Heart right ventricle (tissue), 16 donors: ENCODE results near the gene FAIM2. TPM values are rescaled to one million over a fixed set of nuclear protein-coding genes. Genes with fewer than 3 reads are reported as not detected.
A peak's percentile ranks its signal among the peaks of the same experiment; 100 is the strongest.

Experiments
- ATAC-seq, 8 donors: fragments of 200-7000 bp; cut with Tn5 transposase; one replicate each; pipeline ENCODE4 v1.9.1; 2020; ENCODE audit warnings: mild to moderate bottlenecking in 8 of 8, moderate library complexity in 8 of 8, moderate number of reproducible peaks in 1 of 8
- DNase-seq, 2 donors: peaks; one replicate each; pipeline ENCODE4 v3.0.0-alpha.2; 2020
- H3K27ac ChIP-seq, 10 donors: fragments of 200-600 bp; sonication (generic) in 2 of 10; one replicate each; pipeline versions ENCODE4 v1.5.0 to v1.8.0; 2020 to 2022; ENCODE audit warnings: mild to moderate bottlenecking in 3 of 10
- H3K27me3 ChIP-seq, 7 donors: fragments of 200-600 bp; one replicate each; pipeline ENCODE4 v1.8.0; 2021 to 2022; ENCODE audit warnings: mild to moderate bottlenecking in 2 of 7
- H3K36me3 ChIP-seq, 9 donors: fragments of 200-600 bp; sonication (generic) in 1 of 9; one replicate each; pipeline versions ENCODE4 v1.5.0 to v1.8.0; 2020 to 2022; ENCODE audit warnings: mild to moderate bottlenecking in 2 of 9
- H3K4me1 ChIP-seq, 9 donors: fragments of 200-600 bp; sonication (generic) in 1 of 9; one replicate each; pipeline versions ENCODE4 v1.5.0 to v1.8.0; 2020 to 2022; ENCODE audit warnings: mild to moderate bottlenecking in 4 of 9
- H3K4me3 ChIP-seq, 10 donors: fragments of 200-600 bp; sonication (generic) in 2 of 10; one replicate each; pipeline versions ENCODE4 v1.5.0 to v1.8.0; 2020 to 2022; ENCODE audit warnings: mild to moderate bottlenecking in 7 of 10, moderate library complexity in 2 of 10
- H3K9me3 ChIP-seq, 11 donors: fragments of 200-600 bp in 10 of 11; sonication (generic) in 2 of 11; one replicate each; pipeline versions ENCODE4 v1.5.0 to v1.8.0; 2013 to 2022; ENCODE audit warnings: mild to moderate bottlenecking in 2 of 11, control low read depth in 1 of 11, moderate library complexity in 1 of 11
- WGBS, 2 donors: extraction: QIAGEN DNeasy Blood & Tissue Kit; methylation state at CpG; one replicate each; pipeline ENCODE4 v1.1.7; 2013; ENCODE audit warnings: inconsistent platforms in 1 of 2; 5-methylcytosine and 5-hydroxymethylcytosine counted together
- intact Hi-C, 10 donors: fragments of 100-400 bp; cut with DNase I; formaldehyde crosslinking; loops; one replicate each; pipeline versions ENCODE4 v1.11.1 to v1.14.2; 2022
- polyA plus RNA-seq, 2 donors: library from polyadenylated mRNA; stranded (reverse); fragments of 200-250 nt; gene quantifications; one replicate each; pipeline ENCODE4 v1.2.3, GENCODE V29; 2013
- total RNA-seq, 10 donors: library from RNA; stranded (reverse); fragmentation: NEBNext Ultra II Directional in 3 of 10; extraction: Animal tissue kit (Norgen Biotek cat#: 25700) in 3 of 10; gene quantifications; one replicate each; pipeline versions ENCODE4 v1.2.1 to v1.2.4, GENCODE V29; 2021 to 2023
- TF ChIP-seq, protein P1 (sequence below), 9 donors: fragments of 200-600 bp; sonication (generic) in 2 of 9; IDR thresholded peaks; one replicate each; pipeline versions ENCODE4 v1.5.0 to v1.8.0; 2021 to 2022; ENCODE audit warnings: antibody characterized with exemption in 9 of 9, mild to moderate bottlenecking in 5 of 9, moderate library complexity in 1 of 9
- donor health status: Arrhythmogenic right ventricular cardiomyopathy.
- donor health status: ischemic (EF 13 %, LVEDD 7.1; RV severe dilation, severe dysfunction).
- donor health status: healthy with polysubstance abuse.
- donor health status: DM: no; HTN: yes; CAD: no.
- donor health status: DM: no; HTN: no; CAD: no.
- donor health status: ischemic (EF 25% LVEDD 6.9; RV normal size, moderate dysfunction).
- donor health status: ischemic (EF 25% LVEDD 5.7; RV mildly dilated, moderate dysfunction).
- donor health status: healthy.
- donor health status: DM: yes; HTN: yes; CAD: no.
- donor health status: Ischemic cardiomyopathy.
- donor health status: ischemic (EF 35%, LVEDD 5.7; RV mildly dilated, moderate dysfunction).
- donor health status: nonischemic (EF 11% LVEDD 7.7; RV severe dilation, severe dysfunction).
- donor health status: DM: yes; HTN: yes; CAD: no.
- donor health status: PGD.
- donor health status: ischemic (EF 29% LVEDD 5.4; RV normal size, mild dysfunction).
- donor health status: nonischemic (EF 23%, LVEDD 6.1; RV moderate dilation, normal function).

The FAIM2 gene
- total and polyA plus RNA-seq, 12 donors: 1.2 to 15.0 (median 3.5) TPM

DNA sequence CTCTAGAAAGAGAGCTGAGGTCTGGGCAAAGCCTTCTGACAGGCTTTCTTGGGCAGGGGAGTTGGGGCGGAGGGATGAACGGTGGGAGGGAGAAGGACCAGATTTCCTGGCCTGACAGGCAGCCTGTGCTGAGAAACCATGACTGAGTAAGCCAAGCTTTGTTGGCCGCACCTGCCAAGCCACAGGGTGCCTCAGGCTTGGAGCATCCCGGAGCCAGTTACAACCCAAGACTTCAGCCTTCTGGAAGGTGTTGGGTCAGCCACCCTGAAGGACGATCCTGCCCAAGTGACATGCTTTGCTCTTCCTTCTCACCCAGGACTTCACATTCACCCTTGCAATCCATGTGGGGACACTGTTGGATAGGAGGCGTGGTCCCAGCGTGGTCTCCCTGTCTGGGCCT lies 25.9 kb upstream of the FAIM2 start:
- H3K27ac ChIP-seq: no peak overlapping the region
- TF ChIP-seq, protein P1, sequence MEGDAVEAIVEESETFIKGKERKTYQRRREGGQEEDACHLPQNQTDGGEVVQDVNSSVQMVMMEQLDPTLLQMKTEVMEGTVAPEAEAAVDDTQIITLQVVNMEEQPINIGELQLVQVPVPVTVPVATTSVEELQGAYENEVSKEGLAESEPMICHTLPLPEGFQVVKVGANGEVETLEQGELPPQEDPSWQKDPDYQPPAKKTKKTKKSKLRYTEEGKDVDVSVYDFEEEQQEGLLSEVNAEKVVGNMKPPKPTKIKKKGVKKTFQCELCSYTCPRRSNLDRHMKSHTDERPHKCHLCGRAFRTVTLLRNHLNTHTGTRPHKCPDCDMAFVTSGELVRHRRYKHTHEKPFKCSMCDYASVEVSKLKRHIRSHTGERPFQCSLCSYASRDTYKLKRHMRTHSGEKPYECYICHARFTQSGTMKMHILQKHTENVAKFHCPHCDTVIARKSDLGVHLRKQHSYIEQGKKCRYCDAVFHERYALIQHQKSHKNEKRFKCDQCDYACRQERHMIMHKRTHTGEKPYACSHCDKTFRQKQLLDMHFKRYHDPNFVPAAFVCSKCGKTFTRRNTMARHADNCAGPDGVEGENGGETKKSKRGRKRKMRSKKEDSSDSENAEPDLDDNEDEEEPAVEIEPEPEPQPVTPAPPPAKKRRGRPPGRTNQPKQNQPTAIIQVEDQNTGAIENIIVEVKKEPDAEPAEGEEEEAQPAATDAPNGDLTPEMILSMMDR (IDR thresholded peaks at IDR 0.05): no peak
- no peaks in the 10 kb centered on the region for H3K36me3 ChIP-seq
- 85 to 91% methylated on average over 7 of the region's 7 CpGs for WGBS, 2 donors
- H3K27me3 ChIP-seq: peaks cover 0 to 6% (median 0%) of the 10 kb centered on the region in 7 donors
- ATAC-seq (peak in 1 of 8 donors; percentile 12), DNase-seq (no peak)
- H3K4me1 ChIP-seq: peaks cover 0 to 5% (median 0%) of the 10 kb centered on the region in 9 donors
- no peaks in the 10 kb centered on the region for H3K9me3 ChIP-seq
- H3K4me3 ChIP-seq: no peak overlapping the region
- intact Hi-C loops: no loop called here

DNA sequence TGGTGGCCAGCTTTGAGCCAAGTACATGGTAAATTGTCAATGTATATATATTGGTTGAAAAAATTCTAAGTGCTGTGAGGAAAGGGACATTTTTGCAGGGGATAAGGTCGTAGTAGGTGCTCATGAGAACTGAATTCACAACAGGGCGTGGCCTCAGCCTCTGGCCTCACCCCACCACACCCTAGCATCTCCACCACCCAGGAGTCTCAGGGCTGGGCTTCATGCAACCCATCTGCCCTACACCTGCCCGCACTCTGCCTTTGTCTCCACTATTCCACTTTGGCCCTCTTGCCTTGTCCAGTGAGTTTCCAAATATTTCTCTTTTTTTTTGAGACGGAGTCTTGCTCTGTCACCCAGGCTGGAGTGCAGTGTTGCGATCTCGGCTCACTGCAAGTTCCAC lies 24.8 kb upstream of the FAIM2 start:
- DNase-seq: no peak
- peaks cover 0 to 5% (median 0%) of the 10 kb centered on the region in 9 donors for H3K4me1 ChIP-seq
- no peaks in the 10 kb centered on the region for H3K36me3 ChIP-seq
- no peak for ATAC-seq
- peaks cover 0 to 6% (median 0%) of the 10 kb centered on the region in 7 donors for H3K27me3 ChIP-seq
- H3K27ac ChIP-seq: no peak overlapping the region
- no peak overlapping the region for H3K4me3 ChIP-seq
- 91 to 93% methylated on average over 6 of the region's 6 CpGs for WGBS, 2 donors
- no peaks in the 10 kb centered on the region for H3K9me3 ChIP-seq
- intact Hi-C loops: no loop called here
- TF ChIP-seq, protein P1 (IDR thresholded peaks at IDR 0.05): no peak

DNA sequence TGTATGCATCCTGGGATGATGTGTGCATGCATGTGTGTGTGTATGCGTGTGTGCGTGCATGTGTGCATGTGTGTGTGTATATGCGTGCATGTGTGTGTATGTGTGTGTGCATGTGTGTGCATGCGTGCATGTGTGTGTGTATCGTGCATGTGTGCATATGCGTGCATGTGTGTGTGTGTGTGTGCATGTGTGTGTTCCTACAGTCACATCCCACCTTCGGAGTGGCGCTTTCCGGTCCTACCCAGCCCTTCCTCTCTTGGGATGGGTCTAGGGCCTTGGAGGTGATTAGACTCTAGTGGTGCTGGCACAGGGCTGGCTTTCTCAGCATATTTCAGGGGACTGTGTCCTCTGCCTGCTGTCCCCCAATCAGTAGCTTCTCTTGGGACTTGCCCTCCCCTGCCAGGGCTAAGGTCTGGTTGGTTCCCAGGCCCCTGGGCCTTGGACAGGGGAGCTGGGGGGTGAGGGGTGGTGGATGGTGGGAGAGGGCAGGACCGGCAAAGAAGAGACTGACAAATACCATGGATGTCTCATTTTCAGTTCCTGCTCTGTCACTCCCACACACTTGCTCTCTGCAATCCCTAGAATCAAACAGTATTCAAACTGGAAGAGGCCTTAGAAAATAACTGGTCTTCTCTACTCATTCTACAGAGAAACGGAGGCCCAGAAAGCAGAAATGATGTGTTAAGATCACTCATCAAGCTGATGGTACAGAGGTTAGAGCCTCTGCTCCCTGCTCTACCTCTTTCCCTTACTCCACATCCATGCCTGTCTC lies 21.9 kb upstream of the FAIM2 start:
- 86 to 88% methylated on average over 11 of the region's 11 CpGs for WGBS, 2 donors
- ATAC-seq: no peak
- no peaks in the 10 kb centered on the region for H3K36me3 ChIP-seq
- TF ChIP-seq, protein P1 (IDR thresholded peaks at IDR 0.05): no peak
- peaks cover 0 to 6% (median 0%) of the 10 kb centered on the region in 7 donors for H3K27me3 ChIP-seq
- no peak overlapping the region for H3K27ac ChIP-seq
- no peak for DNase-seq
- no peak overlapping the region for H3K4me3 ChIP-seq
- intact Hi-C loops: no loop called here
- H3K4me1 ChIP-seq: peaks cover 0 to 19% (median 5%) of the 10 kb centered on the region in 9 donors
- no peaks in the 10 kb centered on the region for H3K9me3 ChIP-seq

DNA sequence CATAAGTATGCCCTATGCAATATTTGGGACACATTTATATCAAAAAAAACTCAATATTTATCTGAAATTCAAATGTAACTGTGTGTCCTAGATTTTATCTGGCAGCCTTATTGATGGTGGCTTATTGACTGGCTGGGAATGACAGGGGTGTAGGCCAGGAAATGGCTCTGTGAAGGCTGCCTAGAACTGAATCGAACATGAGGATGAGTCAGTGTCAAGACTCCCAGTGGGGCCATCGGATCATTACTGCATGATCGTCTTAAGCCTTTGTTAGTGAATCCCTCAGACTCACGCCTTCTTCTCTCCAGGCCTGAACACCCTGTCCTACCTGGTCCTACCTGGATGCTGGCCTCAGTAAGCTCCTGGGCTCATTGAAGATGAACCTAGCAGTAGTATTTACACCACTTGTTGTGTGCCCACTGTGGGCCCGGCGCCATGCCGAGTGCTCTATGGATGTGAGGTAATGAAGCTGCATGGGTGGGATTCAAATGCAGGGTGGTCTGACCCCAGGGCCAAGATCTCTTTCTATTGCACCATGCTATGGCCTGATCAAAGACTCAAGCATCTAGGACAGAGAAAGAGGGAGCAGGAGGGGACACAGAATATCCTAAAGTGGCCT lies 21.0 kb upstream of the FAIM2 start:
- DNase-seq (no peak), ATAC-seq (no peak)
- Histone ChIP-seq H3K9me3 (no peaks in the 10 kb centered on the region), H3K36me3 (no peaks in the 10 kb centered on the region), H3K4me3 (no peak overlapping the region), H3K4me1 (peaks cover 0 to 22% (median 5%) of the 10 kb centered on the region in 9 donors), H3K27me3 (peaks cover 0 to 4% (median 0%) of the 10 kb centered on the region in 7 donors), H3K27ac (no peak overlapping the region)
- WGBS, 2 donors: 90 to 91% methylated on average over 7 of the region's 7 CpGs
- intact Hi-C loops: no loop called here
- TF ChIP-seq, protein P1 (IDR thresholded peaks at IDR 0.05): no peak
